HFFc6 (cell line): ENCODE data around the gene GSG1L2. TPM values are rescaled to one million over a fixed set of nuclear protein-coding genes. Genes with fewer than 3 reads are reported as not detected.

Experiments used
- DNase-seq: peaks from one replicate; pipeline ENCODE4 v3.0.0-alpha.2; 2018
- H3K27ac Mint-ChIP-seq: 2 replicates; pipeline ENCODE4 v1.8.0; 2020; ENCODE audit warnings: mild to moderate bottlenecking, mixed read lengths
- H3K27me3 Mint-ChIP-seq: 2 replicates; pipeline ENCODE4 v1.8.0; 2021; ENCODE audit warnings: mild to moderate bottlenecking, moderate library complexity, mixed read lengths; ENCODE audit not compliant: insufficient read depth
- H3K36me3 Mint-ChIP-seq: 2 replicates; pipeline ENCODE4 v1.8.0; 2021; ENCODE audit warnings: low read depth, mixed read lengths
- H3K4me1 Mint-ChIP-seq: 2 replicates; pipeline ENCODE4 v1.8.0; 2020; ENCODE audit warnings: low read depth, mixed read lengths
- H3K4me3 Mint-ChIP-seq: 2 replicates; pipeline ENCODE4 v1.8.0; 2020; ENCODE audit warnings: mild to moderate bottlenecking, moderate library complexity, mixed read lengths
- H3K9me3 Mint-ChIP-seq: 2 replicates; pipeline ENCODE4 v1.8.0; 2020; ENCODE audit warnings: mild to moderate bottlenecking, mixed read lengths
- total RNA-seq, 6 experiments: library from RNA; stranded (reverse); fragmentation: NEBNext Ultra II Directional; extraction: Animal tissue kit (Norgen Biotek cat#: 25700); gene quantifications; 2 replicates in 1 of 6; 3 replicates in 5 of 6; pipeline ENCODE4 v1.2.3, GENCODE V29; 2021
- TF ChIP-seq, protein P1 (sequence below): fragments of 200-600 bp; sonication (generic); IDR thresholded peaks from 2 replicates; pipeline ENCODE4 v1.5.0; 2021; ENCODE audit warnings: antibody characterized with exemption, mild to moderate bottlenecking

GSG1L2 gene
- total RNA-seq, 6 experiments from 2014 or later = not detected

DNA sequence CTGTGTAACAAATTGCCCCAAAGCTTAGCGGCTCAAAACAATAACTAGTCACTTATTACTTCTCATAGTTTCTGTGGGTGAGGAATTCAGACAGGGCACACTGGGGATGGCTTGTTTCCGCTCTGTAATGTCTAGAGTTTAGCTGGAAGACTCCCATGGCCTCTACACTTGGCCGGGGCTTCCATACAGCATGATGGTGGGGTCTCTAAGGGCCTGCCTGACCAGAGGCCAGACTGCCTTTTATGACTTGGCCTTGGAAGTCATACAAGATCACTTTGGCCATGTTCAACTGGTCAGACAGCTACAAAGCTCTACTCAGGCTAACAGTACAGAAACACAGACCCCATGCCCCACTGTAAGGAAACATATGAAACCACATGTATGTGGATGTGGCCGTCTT lies 12.0 kb upstream of the GSG1L2 start:
- no peak for DNase-seq
- Mint-ChIP-seq H3K27ac (no peak overlapping the region), H3K36me3 (no peaks in the 10 kb centered on the region), H3K4me3 (no peak overlapping the region), H3K27me3 (peaks cover 4% of the 10 kb centered on the region; the same call in 1 of the 2 replicates), H3K4me1 (peaks cover 23% of the 10 kb centered on the region), H3K9me3 (peaks cover 11% of the 10 kb centered on the region)
- TF ChIP-seq, protein P1, sequence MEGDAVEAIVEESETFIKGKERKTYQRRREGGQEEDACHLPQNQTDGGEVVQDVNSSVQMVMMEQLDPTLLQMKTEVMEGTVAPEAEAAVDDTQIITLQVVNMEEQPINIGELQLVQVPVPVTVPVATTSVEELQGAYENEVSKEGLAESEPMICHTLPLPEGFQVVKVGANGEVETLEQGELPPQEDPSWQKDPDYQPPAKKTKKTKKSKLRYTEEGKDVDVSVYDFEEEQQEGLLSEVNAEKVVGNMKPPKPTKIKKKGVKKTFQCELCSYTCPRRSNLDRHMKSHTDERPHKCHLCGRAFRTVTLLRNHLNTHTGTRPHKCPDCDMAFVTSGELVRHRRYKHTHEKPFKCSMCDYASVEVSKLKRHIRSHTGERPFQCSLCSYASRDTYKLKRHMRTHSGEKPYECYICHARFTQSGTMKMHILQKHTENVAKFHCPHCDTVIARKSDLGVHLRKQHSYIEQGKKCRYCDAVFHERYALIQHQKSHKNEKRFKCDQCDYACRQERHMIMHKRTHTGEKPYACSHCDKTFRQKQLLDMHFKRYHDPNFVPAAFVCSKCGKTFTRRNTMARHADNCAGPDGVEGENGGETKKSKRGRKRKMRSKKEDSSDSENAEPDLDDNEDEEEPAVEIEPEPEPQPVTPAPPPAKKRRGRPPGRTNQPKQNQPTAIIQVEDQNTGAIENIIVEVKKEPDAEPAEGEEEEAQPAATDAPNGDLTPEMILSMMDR = no peak

DNA sequence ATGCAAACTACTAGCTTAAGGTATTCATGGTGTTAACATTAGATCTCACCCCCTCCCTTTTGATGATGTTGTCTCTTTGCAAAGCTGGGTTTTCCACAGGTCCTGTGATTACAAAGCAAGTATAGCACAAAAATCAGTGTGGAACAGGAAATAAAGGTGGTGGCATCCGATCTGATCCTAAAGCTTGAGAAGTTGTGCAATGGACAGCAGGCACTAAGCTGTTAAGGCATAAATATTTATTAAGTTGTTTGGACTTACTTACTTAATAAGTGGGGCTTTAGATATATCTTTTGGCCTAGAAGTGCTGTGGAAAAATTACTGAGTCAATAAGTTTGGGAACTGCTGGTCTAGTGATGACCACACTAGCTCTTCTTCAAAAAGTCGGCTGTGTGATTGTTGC lies 8.8 kb upstream of the GSG1L2 start:
- H3K36me3 Mint-ChIP-seq = no peaks in the 10 kb centered on the region
- H3K9me3 Mint-ChIP-seq = peaks cover 8% of the 10 kb centered on the region
- H3K4me1 Mint-ChIP-seq = no peaks in the 10 kb centered on the region; the same call in 1 of the 2 replicates
- no peak for DNase-seq
- TF ChIP-seq, protein P1 = no peak
- H3K4me3 Mint-ChIP-seq = no peak overlapping the region
- no peak overlapping the region for H3K27ac Mint-ChIP-seq
- H3K27me3 Mint-ChIP-seq = peaks cover 1% of the 10 kb centered on the region; the same call in 1 of the 2 replicates

DNA sequence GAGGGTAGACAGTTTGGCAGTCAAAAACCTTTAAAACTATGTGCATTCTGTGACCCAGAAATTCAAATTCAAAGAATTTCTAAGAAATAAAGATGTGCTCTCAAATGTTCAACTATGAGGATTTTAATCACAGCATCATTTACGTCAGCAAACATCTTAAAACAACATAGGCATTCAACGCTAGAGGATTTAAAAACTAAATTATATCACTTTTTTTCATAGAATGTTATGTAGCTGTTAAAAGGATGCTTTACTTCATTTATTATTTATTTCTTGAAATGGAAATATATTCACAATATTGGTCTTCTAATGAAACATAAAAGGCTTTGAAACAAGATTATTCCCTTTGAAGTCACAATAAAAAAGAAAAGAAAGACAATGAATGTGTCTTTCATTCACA lies 7.5 kb upstream of the GSG1L2 start:
- H3K27me3 Mint-ChIP-seq = peaks cover 1% of the 10 kb centered on the region; the same call in 1 of the 2 replicates
- peaks cover 8% of the 10 kb centered on the region for H3K9me3 Mint-ChIP-seq
- TF ChIP-seq, protein P1 = no peak
- H3K27ac Mint-ChIP-seq = no peak overlapping the region
- no peaks in the 10 kb centered on the region for H3K4me1 Mint-ChIP-seq
- H3K36me3 Mint-ChIP-seq = no peaks in the 10 kb centered on the region
- no peak overlapping the region for H3K4me3 Mint-ChIP-seq
- DNase-seq = no peak

DNA sequence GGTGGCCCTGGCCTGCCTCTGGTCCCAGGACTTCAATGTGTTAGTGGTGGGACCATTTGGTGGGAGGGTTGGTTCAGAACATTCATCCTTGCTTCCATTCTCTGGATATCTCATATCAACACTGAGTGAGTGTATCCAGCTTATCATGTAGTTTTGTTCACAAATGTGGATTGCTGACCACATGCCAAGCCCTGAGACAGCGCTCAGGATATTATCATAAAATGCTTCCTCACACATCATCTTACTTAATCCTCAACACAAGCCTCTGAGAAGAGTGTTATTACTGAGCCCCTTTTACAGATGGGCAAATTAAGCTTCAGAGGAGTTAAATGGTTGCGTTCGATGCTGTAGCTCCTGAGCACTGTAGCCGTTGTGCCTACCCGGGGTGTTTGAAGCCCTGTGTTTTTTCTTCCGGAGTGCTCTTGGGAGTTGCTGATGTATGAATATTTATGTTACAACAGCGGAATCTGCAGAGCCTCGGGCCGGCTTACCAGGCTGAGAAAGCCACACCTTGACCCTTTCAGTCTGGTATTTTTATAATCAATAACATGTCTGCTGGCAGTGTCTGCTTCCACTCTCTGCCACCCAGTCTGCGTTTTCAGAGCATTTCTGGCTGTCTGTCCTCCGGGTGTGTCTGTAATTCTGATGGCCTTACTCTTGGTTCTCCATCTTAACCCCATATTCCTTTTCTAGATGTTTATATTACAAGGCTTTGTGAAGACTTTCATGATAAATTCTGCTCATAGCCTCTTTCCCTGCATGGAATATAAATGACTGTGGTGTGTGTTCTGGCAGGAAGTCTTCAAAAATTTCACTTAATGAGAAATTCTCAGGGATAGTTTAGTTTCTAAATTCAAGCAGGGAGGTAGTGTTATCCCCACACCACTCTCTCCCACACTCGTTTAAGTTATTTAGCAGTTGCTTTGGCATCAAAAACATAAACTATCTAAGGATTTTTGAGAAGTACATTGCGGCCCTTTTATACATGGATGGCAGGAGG lies 6.7 kb upstream of the GSG1L2 start:
- TF ChIP-seq, protein P1 = no peak
- peaks cover 4% of the 10 kb centered on the region for H3K9me3 Mint-ChIP-seq
- H3K4me3 Mint-ChIP-seq = no peak overlapping the region
- no peak for DNase-seq
- H3K36me3 Mint-ChIP-seq = no peaks in the 10 kb centered on the region; the same call in 1 of the 2 replicates
- no peaks in the 10 kb centered on the region for H3K4me1 Mint-ChIP-seq
- peaks cover 1% of the 10 kb centered on the region; the same call in 1 of the 2 replicates for H3K27me3 Mint-ChIP-seq
- no peak overlapping the region for H3K27ac Mint-ChIP-seq

DNA sequence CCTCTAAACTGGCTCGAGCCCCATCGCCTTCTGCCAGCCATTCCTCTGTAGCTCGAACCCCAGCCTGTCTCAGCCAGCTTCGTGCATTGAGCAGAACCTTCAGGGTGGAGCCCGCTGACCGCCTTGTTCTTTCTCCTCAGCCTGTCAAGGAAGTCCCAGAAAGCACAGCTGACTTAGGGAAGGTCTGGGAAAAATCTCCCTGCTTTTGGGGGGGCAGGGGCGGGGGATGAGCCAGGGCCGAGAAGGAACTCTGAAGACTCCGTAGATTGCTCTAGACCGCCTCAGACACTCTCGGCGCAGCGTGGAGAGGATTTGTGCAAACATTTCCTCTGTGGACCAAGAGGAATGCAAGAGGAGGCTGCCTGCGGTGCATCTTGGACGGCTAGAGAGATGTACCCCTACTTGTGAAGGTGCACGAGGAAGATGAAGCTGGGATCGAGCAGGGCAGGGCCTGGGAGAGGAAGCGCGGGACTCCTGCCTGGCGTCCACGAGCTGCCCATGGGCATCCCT lies 3.8 kb upstream of the GSG1L2 start, which contains the start of gene GLP2R:
Gene GLP2R, plus strand, starts transcription at position 284 of the 510 bp plus-strand sequence. Its CDS starts 140 bp downstream, at position 424.
- Mint-ChIP-seq H3K9me3 (peaks cover 9% of the 10 kb centered on the region; the same call in 1 of the 2 replicates), H3K27me3 (peaks cover 6% of the 10 kb centered on the region; the same call in 1 of the 2 replicates), H3K27ac (no peak within 1 kb of the TSS), H3K4me1 (no peaks in the 10 kb centered on the region), H3K36me3 (peaks cover 5% of the 10 kb centered on the region; the same call in 1 of the 2 replicates), H3K4me3 (no peak within 1 kb of the TSS)
- no peak for DNase-seq
- TF ChIP-seq, protein P1 = no peak
